Glomerular endothelial cell (primary cell): ENCODE data around the gene FAM186B. TPM values are rescaled to one million over a fixed set of nuclear protein-coding genes. Genes with fewer than 3 reads are reported as not detected.

Experiments
- DNase-seq: peaks from one replicate; pipeline ENCODE4 v3.0.0-alpha.2; 2011; ENCODE audit warnings: low read depth, low spot score; ENCODE audit errors: extremely low read depth
- total RNA-seq: library from RNA; depleted of rRNA; stranded (reverse); fragments of >200 nt; gene quantifications from 2 replicates; pipeline ENCODE4 v1.2.3, GENCODE V29; 2015

Gene FAM186B
- total RNA-seq, 1 donor from 2014 or later: 0.12 TPM

- no peak for DNase-seq
These were observed 65.8 kb downstream of the FAM186B start for GRCh38 chr12:49539406-49540228.

- no peak for DNase-seq
These were observed 66.7 kb downstream of the FAM186B start, which contains the start of gene KCNH3 for GRCh38 chr12:49538510-49539403. Gene KCNH3, plus strand, starts transcription at chr12:49539030. Its CDS starts 387 bp downstream, at chr12:49539417.

- no peak for DNase-seq
These were observed 67.5 kb downstream of the FAM186B start for GRCh38 chr12:49537752-49538509.

Other genes starting within 250 kb of the FAM186B start
- gene SPATS2, start 238.2 kb downstream of the FAM186B start, total RNA-seq: 40.5 and 45.2 TPM in 2 replicates
- gene KCNH3, start 66.6 kb downstream of the FAM186B start, total RNA-seq: not detected in 2 replicates
- 59.7 and 67.1 TPM in 2 replicates for gene MCRS1, start 37.5 kb downstream of the FAM186B start, total RNA-seq
- gene PRPF40B, start 17.9 kb upstream of the FAM186B start, total RNA-seq: 6.3 and 20.5 TPM in 2 replicates
- 86.0 and 148 TPM in 2 replicates for gene FMNL3, start 101.8 kb upstream of the FAM186B start, total RNA-seq
- 379 and 388 TPM in 2 replicates for gene TMBIM6, start 135.9 kb upstream of the FAM186B start, total RNA-seq
- 36.1 and 63.0 TPM in 2 replicates for gene NCKAP5L, start 222.8 kb upstream of the FAM186B start, total RNA-seq
- gene BCDIN3D, start 237.5 kb upstream of the FAM186B start, total RNA-seq: 1.1 and 3.8 TPM in 2 replicates